ENCODE measurements around the gene RAPGEF1.

DNA sequence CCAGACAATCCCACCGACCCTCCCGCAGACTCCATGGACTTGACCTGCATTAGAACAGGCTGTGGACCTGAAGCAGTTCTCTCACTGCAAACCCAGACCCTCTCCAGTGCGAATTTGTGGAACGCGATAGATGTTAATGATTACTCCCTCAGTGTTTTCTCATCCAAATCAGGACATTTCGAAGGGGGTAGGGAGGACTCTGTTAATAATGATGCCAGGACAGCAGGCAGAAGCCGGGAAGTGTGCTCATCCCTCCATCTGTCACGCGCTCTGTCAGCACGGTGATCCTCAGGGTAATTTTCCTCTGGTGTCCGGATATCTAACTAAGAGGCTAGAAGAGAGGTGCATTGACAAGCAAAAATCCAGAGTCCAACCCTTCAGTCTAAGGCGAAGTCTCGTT, 18.8 kb downstream of the RAPGEF1 start:
- TF ChIP-seq, protein P1, sequence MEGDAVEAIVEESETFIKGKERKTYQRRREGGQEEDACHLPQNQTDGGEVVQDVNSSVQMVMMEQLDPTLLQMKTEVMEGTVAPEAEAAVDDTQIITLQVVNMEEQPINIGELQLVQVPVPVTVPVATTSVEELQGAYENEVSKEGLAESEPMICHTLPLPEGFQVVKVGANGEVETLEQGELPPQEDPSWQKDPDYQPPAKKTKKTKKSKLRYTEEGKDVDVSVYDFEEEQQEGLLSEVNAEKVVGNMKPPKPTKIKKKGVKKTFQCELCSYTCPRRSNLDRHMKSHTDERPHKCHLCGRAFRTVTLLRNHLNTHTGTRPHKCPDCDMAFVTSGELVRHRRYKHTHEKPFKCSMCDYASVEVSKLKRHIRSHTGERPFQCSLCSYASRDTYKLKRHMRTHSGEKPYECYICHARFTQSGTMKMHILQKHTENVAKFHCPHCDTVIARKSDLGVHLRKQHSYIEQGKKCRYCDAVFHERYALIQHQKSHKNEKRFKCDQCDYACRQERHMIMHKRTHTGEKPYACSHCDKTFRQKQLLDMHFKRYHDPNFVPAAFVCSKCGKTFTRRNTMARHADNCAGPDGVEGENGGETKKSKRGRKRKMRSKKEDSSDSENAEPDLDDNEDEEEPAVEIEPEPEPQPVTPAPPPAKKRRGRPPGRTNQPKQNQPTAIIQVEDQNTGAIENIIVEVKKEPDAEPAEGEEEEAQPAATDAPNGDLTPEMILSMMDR (IDR thresholded peaks at IDR 0.05), result no peak
- TF ChIP-seq EP300 (IDR thresholded peaks at IDR 0.05), result no peak

Data from tibial nerve (tissue), 4 donors.